ENCODE results near the gene HIRA.

- TF ChIP-seq, protein P1, sequence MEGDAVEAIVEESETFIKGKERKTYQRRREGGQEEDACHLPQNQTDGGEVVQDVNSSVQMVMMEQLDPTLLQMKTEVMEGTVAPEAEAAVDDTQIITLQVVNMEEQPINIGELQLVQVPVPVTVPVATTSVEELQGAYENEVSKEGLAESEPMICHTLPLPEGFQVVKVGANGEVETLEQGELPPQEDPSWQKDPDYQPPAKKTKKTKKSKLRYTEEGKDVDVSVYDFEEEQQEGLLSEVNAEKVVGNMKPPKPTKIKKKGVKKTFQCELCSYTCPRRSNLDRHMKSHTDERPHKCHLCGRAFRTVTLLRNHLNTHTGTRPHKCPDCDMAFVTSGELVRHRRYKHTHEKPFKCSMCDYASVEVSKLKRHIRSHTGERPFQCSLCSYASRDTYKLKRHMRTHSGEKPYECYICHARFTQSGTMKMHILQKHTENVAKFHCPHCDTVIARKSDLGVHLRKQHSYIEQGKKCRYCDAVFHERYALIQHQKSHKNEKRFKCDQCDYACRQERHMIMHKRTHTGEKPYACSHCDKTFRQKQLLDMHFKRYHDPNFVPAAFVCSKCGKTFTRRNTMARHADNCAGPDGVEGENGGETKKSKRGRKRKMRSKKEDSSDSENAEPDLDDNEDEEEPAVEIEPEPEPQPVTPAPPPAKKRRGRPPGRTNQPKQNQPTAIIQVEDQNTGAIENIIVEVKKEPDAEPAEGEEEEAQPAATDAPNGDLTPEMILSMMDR (IDR thresholded peaks at IDR 0.05; ENCODE audit: low read depth, low read length, poor library complexity, severe bottlenecking) = no peak
- TF ChIP-seq EZH2phosphoT487 (IDR thresholded peaks at IDR 0.05; ENCODE audit: borderline replicate concordance, low read length) = no peak
Measured at GRCh38 chr22:19455585-19456370, 24.2 kb upstream of the HIRA start.

All from DOHH2 (cell line).